ENCODE results near the gene PRPF18.

Gene PRPF18

DNA sequence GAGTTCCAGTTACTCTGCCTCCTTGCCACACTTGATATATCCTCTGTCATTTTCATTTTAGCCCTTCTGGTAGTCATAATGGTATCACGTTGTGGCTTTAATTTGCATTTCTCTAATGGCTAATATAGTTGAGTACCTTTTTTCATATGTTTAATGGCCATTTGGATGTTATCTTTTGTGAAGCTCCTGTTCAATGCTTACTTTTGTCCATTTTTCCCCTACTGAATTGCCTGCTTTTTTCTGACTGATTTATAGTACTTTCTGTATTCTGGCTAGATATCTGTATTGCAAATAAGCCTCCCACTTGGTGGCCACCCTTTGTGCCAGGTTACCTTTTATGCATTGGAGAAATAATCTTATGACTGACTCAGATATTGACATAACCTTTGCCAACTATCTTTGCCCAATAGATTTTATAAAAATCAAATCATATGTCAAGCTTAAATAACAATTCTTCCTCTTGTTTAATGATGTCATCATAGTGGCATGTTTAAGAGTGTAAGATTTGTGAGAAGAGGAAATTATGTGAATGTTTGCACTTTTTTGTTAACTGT, 50.6 kb downstream of the PRPF18 start:
- no peak overlapping the region for H3K4me3 ChIP-seq (ENCODE audit: low read depth, low read length)

DNA sequence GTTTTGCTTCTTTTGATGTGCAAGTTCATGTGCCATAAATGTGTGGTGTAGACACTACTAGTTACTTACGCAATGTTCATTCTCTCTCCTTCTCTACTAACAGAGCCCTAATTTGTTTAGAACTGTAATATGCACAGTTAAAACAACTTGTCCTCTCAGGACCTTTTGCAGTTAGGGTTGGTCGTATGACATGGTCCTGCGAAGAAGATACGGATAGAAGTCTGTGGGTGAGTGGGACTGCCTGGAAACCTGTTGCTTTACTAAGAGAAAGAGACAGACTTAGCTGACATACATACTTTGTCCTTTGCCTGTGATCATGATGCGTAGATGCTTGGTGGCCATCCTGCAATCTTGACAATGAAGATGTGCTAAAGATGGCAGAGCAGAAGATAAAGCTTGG, 51.1 kb downstream of the PRPF18 start:
- no peak overlapping the region for H3K4me3 ChIP-seq (ENCODE audit: low read depth, low read length)

- no peak overlapping the region for H3K4me3 ChIP-seq (ENCODE audit: low read depth, low read length)
These were observed 55.5 kb downstream of the PRPF18 start for GRCh38 chr10:13642293-13642692.

- H3K4me3 ChIP-seq (ENCODE audit: low read depth, low read length), result no peak overlapping the region
These were observed 56.3 kb downstream of the PRPF18 start for GRCh38 chr10:13643016-13643415.

- H3K4me3 ChIP-seq (ENCODE audit: low read depth, low read length), result no peak overlapping the region
These were observed 58.1 kb downstream of the PRPF18 start for GRCh38 chr10:13644866-13645265.

- H3K4me3 ChIP-seq (ENCODE audit: low read depth, low read length), result no peak overlapping the region
These were observed 61.7 kb downstream of the PRPF18 start for GRCh38 chr10:13648425-13648824.

- no peak overlapping the region for H3K4me3 ChIP-seq (ENCODE audit: low read depth, low read length)
These were observed 63.2 kb downstream of the PRPF18 start for GRCh38 chr10:13649844-13650520.

DNA sequence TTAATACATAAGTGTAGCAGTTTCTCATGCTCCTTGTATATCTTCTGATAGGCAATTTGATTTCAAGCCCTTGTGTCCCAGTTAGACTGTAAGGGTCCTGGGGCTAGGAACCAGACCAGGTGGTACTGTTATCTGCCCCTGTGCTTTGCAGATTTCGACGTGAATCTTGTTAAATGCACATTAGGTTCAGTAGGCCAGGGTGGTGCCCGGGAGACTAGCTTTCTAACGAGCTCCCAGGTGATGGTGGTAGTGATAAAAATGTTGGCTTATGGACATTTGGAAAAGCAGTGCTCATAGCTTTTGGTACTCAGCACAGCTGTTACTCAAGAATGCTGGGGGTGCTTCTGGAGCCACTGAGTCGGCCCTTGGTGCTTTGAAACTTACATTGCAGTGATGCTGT, 64.2 kb downstream of the PRPF18 start:
- no peak overlapping the region for H3K4me3 ChIP-seq (ENCODE audit: low read depth, low read length)

- no peak overlapping the region for H3K4me3 ChIP-seq (ENCODE audit: low read depth, low read length)
These were observed 65.4 kb downstream of the PRPF18 start for GRCh38 chr10:13651969-13652720.

- no peak overlapping the region for H3K4me3 ChIP-seq (ENCODE audit: low read depth, low read length)
These were observed 66.1 kb downstream of the PRPF18 start for GRCh38 chr10:13652860-13653259.

DNA sequence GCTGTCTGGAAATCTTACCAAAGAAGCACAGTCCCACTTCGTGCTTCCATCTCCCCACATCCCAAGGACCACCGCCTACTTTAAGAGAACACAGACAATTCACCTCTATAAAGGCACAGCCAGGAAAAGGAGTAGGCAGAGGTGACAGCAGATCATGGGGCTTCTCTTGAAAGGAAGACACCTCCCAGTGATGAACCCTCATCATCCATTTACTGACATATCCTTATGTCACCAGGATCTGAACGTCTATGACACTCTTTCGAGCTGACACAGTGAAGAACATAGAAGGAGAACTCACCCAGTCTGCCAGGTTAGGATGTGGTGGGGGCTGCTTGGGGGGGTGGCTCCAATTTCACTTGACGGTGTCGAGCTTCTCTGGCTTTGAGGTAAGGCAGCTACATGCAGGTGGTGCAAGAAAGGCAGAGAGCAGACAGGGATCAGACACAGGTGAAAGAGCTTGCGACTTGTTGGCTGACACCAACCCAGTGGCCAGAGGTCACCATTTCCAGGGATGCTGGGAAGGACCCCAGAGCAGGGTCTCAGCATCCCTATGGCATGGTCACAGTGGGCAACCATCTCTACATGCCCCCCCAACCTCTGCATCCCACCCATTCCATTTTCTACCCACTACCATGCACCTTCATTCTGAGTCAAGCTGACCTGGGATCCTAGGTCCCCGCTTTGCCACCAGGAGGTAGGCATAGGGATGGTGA, 67.5 kb downstream of the PRPF18 start:
- H3K4me3 ChIP-seq (ENCODE audit: low read depth, low read length), result no peak overlapping the region

DNA sequence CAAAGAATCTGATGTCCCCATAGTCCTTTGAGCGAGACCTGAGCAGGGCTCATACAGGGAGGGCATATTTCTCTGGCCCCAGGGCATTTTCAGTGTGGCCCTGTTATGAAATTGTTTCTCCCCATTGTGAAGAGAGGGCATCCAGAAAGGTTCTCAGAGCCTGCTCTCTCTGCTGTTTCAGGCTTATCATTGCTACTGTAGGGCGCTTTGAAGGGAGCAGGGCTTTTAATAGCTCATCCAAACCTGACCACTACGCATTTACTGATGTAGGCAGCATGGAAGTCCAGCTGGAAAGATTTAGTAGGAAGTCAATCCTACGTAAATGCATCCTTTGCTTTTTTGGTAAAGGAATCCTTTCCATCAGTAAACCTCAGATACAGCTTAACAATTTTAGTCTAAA, 68.1 kb downstream of the PRPF18 start:
- H3K4me3 ChIP-seq (ENCODE audit: low read depth, low read length), result no peak overlapping the region

- H3K4me3 ChIP-seq (ENCODE audit: low read depth, low read length), result no peak overlapping the region
These were observed 69.8 kb downstream of the PRPF18 start for GRCh38 chr10:13656337-13657100.

- no peak overlapping the region for H3K4me3 ChIP-seq (ENCODE audit: low read depth, low read length)
These were observed 70.4 kb downstream of the PRPF18 start for GRCh38 chr10:13657101-13657680.

DNA sequence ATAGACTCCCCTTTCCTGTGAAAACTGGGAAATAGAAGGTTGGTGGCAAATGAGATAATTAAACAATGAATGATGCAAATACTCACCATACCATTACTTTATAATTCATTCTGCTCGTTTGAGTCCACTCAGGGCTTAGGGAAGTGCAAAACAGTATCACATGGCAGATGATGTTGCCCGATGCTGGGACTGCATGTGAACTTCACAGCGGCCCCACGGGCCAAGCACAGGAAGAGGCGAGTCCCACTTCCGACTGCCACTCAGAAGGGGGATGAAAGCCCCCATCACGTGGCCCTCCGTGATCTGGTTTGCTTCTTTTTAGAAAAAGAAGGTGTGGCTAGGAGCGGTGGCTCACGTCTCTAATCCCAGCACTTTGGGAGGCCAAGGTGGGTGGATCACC, 71.5 kb downstream of the PRPF18 start:
- H3K4me3 ChIP-seq (ENCODE audit: low read depth, low read length), result no peak overlapping the region

- H3K4me3 ChIP-seq (ENCODE audit: low read depth, low read length), result no peak overlapping the region
These were observed 72.3 kb downstream of the PRPF18 start for GRCh38 chr10:13658871-13659685.

DNA sequence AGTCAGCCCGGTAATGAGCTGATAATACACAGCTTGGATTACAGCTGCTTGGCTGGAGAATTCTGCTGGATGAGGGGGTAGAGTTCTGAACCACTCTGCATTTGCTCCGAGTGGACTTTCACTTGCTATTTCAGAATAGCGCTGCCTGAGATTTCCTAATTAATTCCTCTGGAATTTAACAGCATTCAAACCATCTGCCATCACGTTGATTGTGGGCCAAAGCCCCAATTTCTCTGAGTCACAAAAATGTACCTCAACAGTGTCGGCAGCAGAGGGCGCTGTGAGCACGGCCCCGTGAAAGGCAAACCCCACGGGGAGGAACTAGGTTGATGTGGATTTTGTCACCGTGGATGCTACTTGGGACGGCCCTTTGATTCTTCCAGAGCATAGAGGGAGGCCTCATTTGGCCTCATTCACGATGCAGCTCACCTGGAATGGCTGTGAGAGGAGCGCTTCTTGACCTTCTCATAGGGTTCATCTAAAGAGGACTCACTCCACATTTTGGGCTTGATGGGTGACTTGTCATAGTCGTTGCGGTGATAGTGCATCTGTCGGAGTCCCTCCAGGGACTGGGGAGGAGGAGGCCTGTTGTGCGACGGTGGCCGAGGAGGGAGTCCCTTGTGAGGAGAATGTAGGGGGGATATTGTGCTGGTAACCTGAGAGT, 73.3 kb downstream of the PRPF18 start:
- no peak overlapping the region for H3K4me3 ChIP-seq (ENCODE audit: low read depth, low read length)

DNA sequence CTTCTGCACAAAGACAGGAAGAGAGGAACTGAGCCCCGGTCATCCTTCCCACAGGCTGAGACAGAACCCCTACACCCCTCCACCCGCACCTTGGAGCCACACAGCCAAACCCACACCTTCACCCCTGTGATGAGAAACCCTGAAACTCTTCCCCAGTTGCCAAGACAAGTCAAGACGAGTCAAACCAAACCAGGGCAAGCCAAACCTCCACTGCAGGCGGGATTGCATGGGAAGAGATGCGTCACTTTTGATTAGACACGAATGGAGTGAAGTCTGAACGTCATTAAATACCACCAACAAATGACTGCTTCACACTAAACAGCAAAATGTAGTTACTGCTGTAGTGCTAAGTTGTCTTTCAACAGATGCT, 73.8 kb downstream of the PRPF18 start:
- no peak overlapping the region for H3K4me3 ChIP-seq (ENCODE audit: low read depth, low read length)

GRCh38 chr10:13661256-13661655, 74.5 kb downstream of the PRPF18 start:
- H3K4me3 ChIP-seq (ENCODE audit: low read depth, low read length), result no peak overlapping the region
